ENCODE results near the gene LRFN5. TPM values are rescaled to one million over a fixed set of nuclear protein-coding genes. Genes with fewer than 3 reads are reported as not detected.
"Not testable (repeated sequence)": the region's sequence is repeated elsewhere in the genome, so short reads cannot be mapped to it uniquely, and the experiment has no call there.

LRFN5 gene
- total and polyA plus RNA-seq, 2 experiments from 2014 or later, result 1.8 to 8.8 TPM

DNA sequence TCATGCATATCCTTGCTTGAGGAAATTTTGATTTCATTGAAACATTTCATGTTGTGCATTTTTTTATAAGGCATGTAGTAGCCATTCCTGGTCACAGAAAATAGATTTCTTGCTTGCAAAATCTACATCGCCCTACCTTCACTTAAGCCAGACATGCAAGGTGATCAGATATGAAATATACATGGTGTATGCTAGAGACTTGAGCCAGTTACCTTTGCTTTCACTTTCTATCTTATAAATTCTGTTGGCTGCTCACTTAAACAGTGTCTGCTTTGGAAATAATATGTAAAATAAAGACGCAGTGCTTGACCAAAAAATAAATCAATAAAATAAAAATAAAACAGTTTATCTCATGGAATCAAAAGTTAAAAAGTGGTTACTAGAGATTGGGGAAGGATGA lies 136.5 kb downstream of the LRFN5 start:
- H3K4me3 ChIP-seq, result no peak overlapping the region
- 92% methylated on average over 2 of the region's 2 CpGs for WGBS (ENCODE audit: low lambda C conversion rate, missing lambda C conversion rate)
- no peaks in the 10 kb centered on the region for H3K9me2 ChIP-seq (replicated peaks; ENCODE audit: insufficient read depth)
- H3K4me2 ChIP-seq, result no peak overlapping the region
- no peak overlapping the region for H2AFZ ChIP-seq
- no peaks in the 10 kb centered on the region for H4K20me1 ChIP-seq (ENCODE audit: insufficient read depth, poor library complexity, severe bottlenecking)
- H3K36me3 ChIP-seq (replicated peaks; ENCODE audit: insufficient read depth, low read depth), result no peaks in the 10 kb centered on the region
- no peaks in the 10 kb centered on the region for H3K79me2 ChIP-seq
- TF ChIP-seq EZH2 (IDR thresholded peaks at IDR 0.05; ENCODE audit: borderline replicate concordance), result no peak
- TF ChIP-seq EZH2phosphoT487 (IDR thresholded peaks at IDR 0.05; ENCODE audit: low read depth, severe bottlenecking, unreplicated experiment), result no peak
- TF ChIP-seq CTCF (IDR thresholded peaks at IDR 0.05; ENCODE audit: poor library complexity), result no peak
- no peak overlapping the region for H3K27ac ChIP-seq
- H3K27me3 ChIP-seq, result no peaks in the 10 kb centered on the region
- H3K9me3 ChIP-seq (ENCODE audit: low read depth), result peaks cover 2% of the 10 kb centered on the region
- no peak for DNase-seq (ENCODE audit: low spot score)
- H3K4me1 ChIP-seq (ENCODE audit: insufficient read depth), result no peaks in the 10 kb centered on the region

DNA sequence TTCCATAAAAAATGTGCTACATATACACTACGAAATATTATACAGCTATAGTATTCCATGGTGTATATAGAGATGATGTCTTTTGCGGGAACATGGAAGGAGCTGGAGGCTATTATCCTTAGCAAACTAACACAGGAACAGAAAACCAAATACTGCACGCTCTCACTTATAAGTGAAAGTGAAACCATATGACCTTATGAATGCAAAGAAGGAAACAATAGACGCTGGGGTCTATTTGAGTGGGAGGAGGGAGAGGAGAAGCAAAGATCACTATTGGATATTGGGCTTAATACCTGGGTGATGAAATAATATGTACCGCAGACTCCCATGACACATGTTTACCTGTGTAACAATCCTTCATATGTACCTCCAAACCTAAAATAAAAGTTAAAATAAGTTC lies 142.8 kb downstream of the LRFN5 start:
- TF ChIP-seq EZH2phosphoT487 (IDR thresholded peaks at IDR 0.05; ENCODE audit: low read depth, severe bottlenecking, unreplicated experiment) (no peak), EZH2 (IDR thresholded peaks at IDR 0.05; ENCODE audit: borderline replicate concordance) (no peak), CTCF (IDR thresholded peaks at IDR 0.05; ENCODE audit: poor library complexity) (no peak)
- Histone ChIP-seq H2AFZ (no peak overlapping the region), H3K27ac (no peak overlapping the region), H4K20me1 (ENCODE audit: insufficient read depth, poor library complexity, severe bottlenecking) (no peaks in the 10 kb centered on the region), H3K36me3 (replicated peaks; ENCODE audit: insufficient read depth, low read depth) (no peaks in the 10 kb centered on the region), H3K9me3 (ENCODE audit: low read depth) (no peaks in the 10 kb centered on the region), H3K9me2 (replicated peaks; ENCODE audit: insufficient read depth) (no peaks in the 10 kb centered on the region), H3K79me2 (no peaks in the 10 kb centered on the region), H3K4me1 (ENCODE audit: insufficient read depth) (no peaks in the 10 kb centered on the region), H3K4me3 (no peak overlapping the region), H3K4me2 (peak overlapping the region; percentile 16), H3K27me3 (no peaks in the 10 kb centered on the region)
- 84% methylated on average over 5 of the region's 5 CpGs for WGBS (ENCODE audit: low lambda C conversion rate, missing lambda C conversion rate)
- no peak for DNase-seq (ENCODE audit: low spot score)

GRCh38 chr14:41750575-41750974 lies 143.9 kb downstream of the LRFN5 start:
- not testable (repeated sequence) for H3K9me2 ChIP-seq (replicated peaks; ENCODE audit: insufficient read depth); DNase-seq (ENCODE audit: low spot score)

GRCh38 chr14:41758011-41758665 lies 151.5 kb downstream of the LRFN5 start:
- 92% methylated on average over 1 of the region's 1 CpG for WGBS (ENCODE audit: low lambda C conversion rate, missing lambda C conversion rate)
- H3K4me1 ChIP-seq (ENCODE audit: insufficient read depth), result no peaks in the 10 kb centered on the region
- H2AFZ ChIP-seq, result no peak overlapping the region
- H3K27me3 ChIP-seq, result no peaks in the 10 kb centered on the region
- TF ChIP-seq CTCF (IDR thresholded peaks at IDR 0.05; ENCODE audit: poor library complexity) (no peak), EZH2 (IDR thresholded peaks at IDR 0.05; ENCODE audit: borderline replicate concordance) (no peak), EZH2phosphoT487 (IDR thresholded peaks at IDR 0.05; ENCODE audit: low read depth, severe bottlenecking, unreplicated experiment) (no peak)
- no peak for DNase-seq (ENCODE audit: low spot score)
- H3K36me3 ChIP-seq (replicated peaks; ENCODE audit: insufficient read depth, low read depth), result no peaks in the 10 kb centered on the region
- no peak overlapping the region for H3K4me2 ChIP-seq
- H3K9me3 ChIP-seq (ENCODE audit: low read depth), result no peaks in the 10 kb centered on the region
- no peaks in the 10 kb centered on the region for H3K79me2 ChIP-seq
- no peaks in the 10 kb centered on the region for H4K20me1 ChIP-seq (ENCODE audit: insufficient read depth, poor library complexity, severe bottlenecking)
- H3K4me3 ChIP-seq, result no peak overlapping the region
- H3K27ac ChIP-seq, result no peak overlapping the region
- H3K9me2 ChIP-seq (replicated peaks; ENCODE audit: insufficient read depth), result no peaks in the 10 kb centered on the region

More at GRCh38 chr14:41750575-41750974, 143.9 kb downstream of the LRFN5 start:
- 89% methylated on average over 4 of the region's 4 CpGs for WGBS (ENCODE audit: low lambda C conversion rate, missing lambda C conversion rate)
- H3K36me3 ChIP-seq (replicated peaks; ENCODE audit: insufficient read depth, low read depth); H3K9me3 ChIP-seq (ENCODE audit: low read depth); H3K27ac ChIP-seq; H3K79me2 ChIP-seq; H3K27me3 ChIP-seq; H3K4me2 ChIP-seq; H3K4me1 ChIP-seq (ENCODE audit: insufficient read depth); H2AFZ ChIP-seq; H4K20me1 ChIP-seq (ENCODE audit: insufficient read depth, poor library complexity, severe bottlenecking); H3K4me3 ChIP-seq: not testable (repeated sequence)

Data from hepatocyte (in vitro differentiated cells).